ENCODE measurements around the gene ANXA6.

ANXA6 gene

DNA sequence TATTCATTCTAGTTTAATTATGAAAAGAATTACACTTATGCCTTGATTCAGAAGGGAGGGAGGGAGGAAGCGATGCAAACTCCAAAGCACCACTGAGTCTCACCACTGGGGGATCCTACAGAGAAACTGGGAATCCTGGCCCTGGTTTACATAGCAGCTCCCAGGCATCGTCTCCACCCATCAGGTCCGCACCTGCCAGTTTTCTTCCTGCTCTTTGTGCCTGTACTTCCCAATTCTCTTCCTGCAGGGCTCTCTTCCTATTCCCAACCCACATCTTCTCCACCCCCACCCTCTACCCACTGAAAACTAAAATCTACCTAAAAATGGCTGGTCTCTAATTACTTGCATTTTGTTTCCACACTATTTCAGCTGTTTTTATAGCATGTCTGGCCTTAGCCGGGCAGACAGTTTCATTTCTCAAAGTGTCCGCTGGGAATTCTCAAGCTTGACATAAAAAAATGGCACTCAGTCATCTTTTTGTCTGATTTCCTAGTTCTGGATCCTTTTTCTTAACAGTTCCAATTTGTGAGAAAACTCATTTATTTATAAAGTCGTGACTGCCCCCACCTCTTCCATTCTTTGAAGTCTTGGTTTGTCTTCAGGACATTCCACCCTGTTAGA is 75.2 kb downstream of the ANXA6 start:
- TF ChIP-seq, protein P1, sequence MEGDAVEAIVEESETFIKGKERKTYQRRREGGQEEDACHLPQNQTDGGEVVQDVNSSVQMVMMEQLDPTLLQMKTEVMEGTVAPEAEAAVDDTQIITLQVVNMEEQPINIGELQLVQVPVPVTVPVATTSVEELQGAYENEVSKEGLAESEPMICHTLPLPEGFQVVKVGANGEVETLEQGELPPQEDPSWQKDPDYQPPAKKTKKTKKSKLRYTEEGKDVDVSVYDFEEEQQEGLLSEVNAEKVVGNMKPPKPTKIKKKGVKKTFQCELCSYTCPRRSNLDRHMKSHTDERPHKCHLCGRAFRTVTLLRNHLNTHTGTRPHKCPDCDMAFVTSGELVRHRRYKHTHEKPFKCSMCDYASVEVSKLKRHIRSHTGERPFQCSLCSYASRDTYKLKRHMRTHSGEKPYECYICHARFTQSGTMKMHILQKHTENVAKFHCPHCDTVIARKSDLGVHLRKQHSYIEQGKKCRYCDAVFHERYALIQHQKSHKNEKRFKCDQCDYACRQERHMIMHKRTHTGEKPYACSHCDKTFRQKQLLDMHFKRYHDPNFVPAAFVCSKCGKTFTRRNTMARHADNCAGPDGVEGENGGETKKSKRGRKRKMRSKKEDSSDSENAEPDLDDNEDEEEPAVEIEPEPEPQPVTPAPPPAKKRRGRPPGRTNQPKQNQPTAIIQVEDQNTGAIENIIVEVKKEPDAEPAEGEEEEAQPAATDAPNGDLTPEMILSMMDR (IDR thresholded peaks at IDR 0.05; ENCODE audit: insufficient read depth, low read length): no peak
- TF ChIP-seq, protein P2, sequence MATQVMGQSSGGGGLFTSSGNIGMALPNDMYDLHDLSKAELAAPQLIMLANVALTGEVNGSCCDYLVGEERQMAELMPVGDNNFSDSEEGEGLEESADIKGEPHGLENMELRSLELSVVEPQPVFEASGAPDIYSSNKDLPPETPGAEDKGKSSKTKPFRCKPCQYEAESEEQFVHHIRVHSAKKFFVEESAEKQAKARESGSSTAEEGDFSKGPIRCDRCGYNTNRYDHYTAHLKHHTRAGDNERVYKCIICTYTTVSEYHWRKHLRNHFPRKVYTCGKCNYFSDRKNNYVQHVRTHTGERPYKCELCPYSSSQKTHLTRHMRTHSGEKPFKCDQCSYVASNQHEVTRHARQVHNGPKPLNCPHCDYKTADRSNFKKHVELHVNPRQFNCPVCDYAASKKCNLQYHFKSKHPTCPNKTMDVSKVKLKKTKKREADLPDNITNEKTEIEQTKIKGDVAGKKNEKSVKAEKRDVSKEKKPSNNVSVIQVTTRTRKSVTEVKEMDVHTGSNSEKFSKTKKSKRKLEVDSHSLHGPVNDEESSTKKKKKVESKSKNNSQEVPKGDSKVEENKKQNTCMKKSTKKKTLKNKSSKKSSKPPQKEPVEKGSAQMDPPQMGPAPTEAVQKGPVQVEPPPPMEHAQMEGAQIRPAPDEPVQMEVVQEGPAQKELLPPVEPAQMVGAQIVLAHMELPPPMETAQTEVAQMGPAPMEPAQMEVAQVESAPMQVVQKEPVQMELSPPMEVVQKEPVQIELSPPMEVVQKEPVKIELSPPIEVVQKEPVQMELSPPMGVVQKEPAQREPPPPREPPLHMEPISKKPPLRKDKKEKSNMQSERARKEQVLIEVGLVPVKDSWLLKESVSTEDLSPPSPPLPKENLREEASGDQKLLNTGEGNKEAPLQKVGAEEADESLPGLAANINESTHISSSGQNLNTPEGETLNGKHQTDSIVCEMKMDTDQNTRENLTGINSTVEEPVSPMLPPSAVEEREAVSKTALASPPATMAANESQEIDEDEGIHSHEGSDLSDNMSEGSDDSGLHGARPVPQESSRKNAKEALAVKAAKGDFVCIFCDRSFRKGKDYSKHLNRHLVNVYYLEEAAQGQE (IDR thresholded peaks at IDR 0.05; ENCODE audit: insufficient replicate concordance, low read depth): no peak
- TF ChIP-seq POLR2AphosphoS5 (IDR thresholded peaks at IDR 0.05; ENCODE audit: low read depth) (no peak), GABPA (IDR thresholded peaks at IDR 0.05; ENCODE audit: low read depth) (no peak), SPI1 (IDR thresholded peaks at IDR 0.05; ENCODE audit: borderline replicate concordance, low read depth) (no peak)
- Histone ChIP-seq H3K4me3 (replicated peaks; ENCODE audit: insufficient read depth, low read length) (peak overlapping the region; percentile 89; the same call in 1 of the 2 replicates), H3K27ac (replicated peaks) (no peak overlapping the region; the same call in 1 of the 2 replicates), H3K27me3 (ENCODE audit: insufficient read depth, poor library complexity, severe bottlenecking) (no peaks in the 10 kb centered on the region)
- DNase-seq (ENCODE audit: low read depth in 1 of 2, low spot score in 1 of 2): no peak

DNA sequence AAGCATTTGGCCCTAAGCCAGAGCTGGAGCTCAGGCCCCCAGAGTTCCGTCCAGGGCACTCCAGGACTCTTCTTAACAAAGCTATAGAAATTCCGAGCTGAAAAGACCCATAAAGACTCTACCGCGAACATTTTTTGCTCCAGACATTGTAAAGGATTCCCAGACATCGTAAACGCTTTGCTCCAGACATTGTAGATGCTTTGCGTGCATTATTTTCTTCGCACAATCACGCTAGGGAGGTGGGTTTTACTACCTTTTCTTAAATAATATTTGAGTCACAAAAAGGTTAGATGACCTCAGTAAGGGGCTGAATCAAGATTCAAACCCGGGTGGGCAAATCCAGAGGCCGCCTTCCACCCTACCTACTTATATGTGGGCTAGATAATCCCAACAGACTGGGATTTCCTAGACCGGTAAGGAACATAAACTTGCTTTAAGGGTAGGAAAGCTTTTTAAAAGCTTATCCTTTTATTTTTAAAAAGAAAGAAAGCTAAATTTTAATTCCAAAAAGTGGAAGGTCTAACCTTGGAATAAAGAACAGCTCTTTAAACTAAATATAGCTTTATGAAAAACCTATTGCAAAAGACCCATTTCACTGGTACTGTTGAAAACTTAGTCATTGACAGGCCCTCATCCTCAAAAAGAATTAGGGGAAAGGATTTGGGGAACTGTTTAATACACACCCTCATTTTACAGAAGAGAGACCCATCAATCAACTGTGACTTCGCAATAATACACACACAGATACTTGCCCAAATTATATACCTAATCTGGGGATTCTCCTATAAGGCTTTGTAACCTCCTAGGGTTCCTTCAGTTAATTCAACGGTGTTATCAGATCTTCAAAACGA is 75.9 kb downstream of the ANXA6 start:
- peak overlapping the region; percentile 98 for H3K27ac ChIP-seq (replicated peaks)
- DNase-seq (ENCODE audit: low read depth in 1 of 2, low spot score in 1 of 2): no peak
- TF ChIP-seq POLR2AphosphoS5 (IDR thresholded peaks at IDR 0.05; ENCODE audit: low read depth) (no peak), GABPA (IDR thresholded peaks at IDR 0.05; ENCODE audit: low read depth) (no peak), SPI1 (IDR thresholded peaks at IDR 0.05; ENCODE audit: borderline replicate concordance, low read depth) (no peak)
- TF ChIP-seq, protein P1 (IDR thresholded peaks at IDR 0.05; ENCODE audit: insufficient read depth, low read length): no peak
- TF ChIP-seq, protein P2 (IDR thresholded peaks at IDR 0.05; ENCODE audit: insufficient replicate concordance, low read depth): no peak
- peak overlapping the region; percentile 89 for H3K4me3 ChIP-seq (replicated peaks; ENCODE audit: insufficient read depth, low read length)
- H3K27me3 ChIP-seq (ENCODE audit: insufficient read depth, poor library complexity, severe bottlenecking): no peaks in the 10 kb centered on the region

- no peaks in the 10 kb centered on the region for H3K27me3 ChIP-seq (ENCODE audit: insufficient read depth, poor library complexity, severe bottlenecking)
- peak; percentile 75 for TF ChIP-seq SPI1 (IDR thresholded peaks at IDR 0.05; ENCODE audit: borderline replicate concordance, low read depth)
- peak; percentile 62; the same call in 1 of the 2 replicates for TF ChIP-seq POLR2AphosphoS5 (IDR thresholded peaks at IDR 0.05; ENCODE audit: low read depth)
- TF ChIP-seq GABPA (IDR thresholded peaks at IDR 0.05; ENCODE audit: low read depth): peak; percentile 61; the same call in 1 of the 2 replicates
- TF ChIP-seq, protein P1 (IDR thresholded peaks at IDR 0.05; ENCODE audit: insufficient read depth, low read length): no peak
- peak within 1 kb of the TSS; percentile 98 for H3K27ac ChIP-seq (replicated peaks)
- peak; percentile 80 to 93 for DNase-seq (ENCODE audit: low read depth in 1 of 2, low spot score in 1 of 2)
- H3K4me3 ChIP-seq (replicated peaks; ENCODE audit: insufficient read depth, low read length): peak within 1 kb of the TSS; percentile 89
Observed at GRCh38 chr5:151080613-151081430, 76.8 kb downstream of the ANXA6 start, which contains the start of gene TNIP1. TNIP1 (minus strand) TSS chr5:151081034; CDS start chr5:151065095, 15,939 bp downstream.
